ENCODE measurements around the gene CD53.

Gene CD53

GRCh38 chr1:110915804-110916203, 42.9 kb downstream of the CD53 start:
- no peak for DNase-seq (ENCODE audit: low read depth)
- H3K4me3 ChIP-seq (ENCODE audit: control insufficient read depth, low read depth, low read length): no peak overlapping the region
- TF ChIP-seq, protein P1, sequence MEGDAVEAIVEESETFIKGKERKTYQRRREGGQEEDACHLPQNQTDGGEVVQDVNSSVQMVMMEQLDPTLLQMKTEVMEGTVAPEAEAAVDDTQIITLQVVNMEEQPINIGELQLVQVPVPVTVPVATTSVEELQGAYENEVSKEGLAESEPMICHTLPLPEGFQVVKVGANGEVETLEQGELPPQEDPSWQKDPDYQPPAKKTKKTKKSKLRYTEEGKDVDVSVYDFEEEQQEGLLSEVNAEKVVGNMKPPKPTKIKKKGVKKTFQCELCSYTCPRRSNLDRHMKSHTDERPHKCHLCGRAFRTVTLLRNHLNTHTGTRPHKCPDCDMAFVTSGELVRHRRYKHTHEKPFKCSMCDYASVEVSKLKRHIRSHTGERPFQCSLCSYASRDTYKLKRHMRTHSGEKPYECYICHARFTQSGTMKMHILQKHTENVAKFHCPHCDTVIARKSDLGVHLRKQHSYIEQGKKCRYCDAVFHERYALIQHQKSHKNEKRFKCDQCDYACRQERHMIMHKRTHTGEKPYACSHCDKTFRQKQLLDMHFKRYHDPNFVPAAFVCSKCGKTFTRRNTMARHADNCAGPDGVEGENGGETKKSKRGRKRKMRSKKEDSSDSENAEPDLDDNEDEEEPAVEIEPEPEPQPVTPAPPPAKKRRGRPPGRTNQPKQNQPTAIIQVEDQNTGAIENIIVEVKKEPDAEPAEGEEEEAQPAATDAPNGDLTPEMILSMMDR (conservative IDR thresholded peaks at IDR 0.05; ENCODE audit: control insufficient read depth, insufficient read depth, low read depth, low read length): no peak

DNA sequence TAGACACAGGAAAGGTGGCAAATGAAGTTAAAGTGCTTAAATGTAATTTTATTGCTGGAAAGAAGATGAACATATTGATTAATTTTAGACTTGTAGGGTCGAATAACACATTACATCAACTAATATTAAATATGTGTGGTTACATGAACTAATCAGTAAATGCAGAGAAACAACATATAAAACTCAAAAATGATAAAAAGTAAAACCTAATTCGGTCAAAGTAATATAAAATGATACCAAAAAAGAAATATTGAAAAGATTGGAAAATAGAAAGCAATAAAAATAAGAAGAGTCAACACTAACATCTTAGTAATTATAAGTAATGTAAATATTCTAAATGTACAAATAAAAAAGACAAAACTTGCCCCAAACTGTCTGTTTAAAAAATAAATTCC, 43.3 kb downstream of the CD53 start:
- no peak overlapping the region for H3K4me3 ChIP-seq (ENCODE audit: control insufficient read depth, low read depth, low read length)
- TF ChIP-seq, protein P1 (conservative IDR thresholded peaks at IDR 0.05; ENCODE audit: control insufficient read depth, insufficient read depth, low read depth, low read length): no peak
- DNase-seq (ENCODE audit: low read depth): no peak

GRCh38 chr1:110916669-110917306, 43.8 kb downstream of the CD53 start:
- TF ChIP-seq, protein P1 (conservative IDR thresholded peaks at IDR 0.05; ENCODE audit: control insufficient read depth, insufficient read depth, low read depth, low read length): no peak
- H3K4me3 ChIP-seq (ENCODE audit: control insufficient read depth, low read depth, low read length): no peak overlapping the region
- peak; percentile 22 for DNase-seq (ENCODE audit: low read depth)

GRCh38 chr1:110918016-110918415, 45.1 kb downstream of the CD53 start:
- H3K4me3 ChIP-seq (ENCODE audit: control insufficient read depth, low read depth, low read length): no peak overlapping the region
- TF ChIP-seq, protein P1 (conservative IDR thresholded peaks at IDR 0.05; ENCODE audit: control insufficient read depth, insufficient read depth, low read depth, low read length): no peak
- no peak for DNase-seq (ENCODE audit: low read depth)

DNA sequence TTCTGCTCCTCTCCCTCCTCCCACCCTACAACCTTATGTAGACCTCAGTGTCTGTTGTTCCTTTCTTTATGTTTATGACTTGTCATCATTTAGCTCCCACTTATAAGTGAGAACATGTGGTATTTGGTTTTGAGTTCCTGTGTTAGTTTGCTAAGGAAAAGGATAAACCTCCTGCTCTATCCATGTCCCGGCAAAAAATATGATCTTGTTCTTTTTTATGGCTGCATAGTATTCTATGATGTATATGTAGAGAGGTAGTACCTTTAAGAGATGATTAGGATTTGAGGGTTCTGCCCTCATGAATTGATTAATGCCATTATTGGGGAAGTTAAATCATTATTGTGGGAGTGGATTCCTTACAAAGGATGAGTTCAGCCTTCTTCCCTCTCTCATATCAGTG, 49.0 kb downstream of the CD53 start:
- TF ChIP-seq, protein P1 (conservative IDR thresholded peaks at IDR 0.05; ENCODE audit: control insufficient read depth, insufficient read depth, low read depth, low read length): no peak
- DNase-seq (ENCODE audit: low read depth): no peak
- H3K4me3 ChIP-seq (ENCODE audit: control insufficient read depth, low read depth, low read length): no peak overlapping the region

GRCh38 chr1:110927484-110928075, 54.6 kb downstream of the CD53 start:
- TF ChIP-seq, protein P1 (conservative IDR thresholded peaks at IDR 0.05; ENCODE audit: control insufficient read depth, insufficient read depth, low read depth, low read length): no peak
- no peak overlapping the region for H3K4me3 ChIP-seq (ENCODE audit: control insufficient read depth, low read depth, low read length)
- DNase-seq (ENCODE audit: low read depth): peak; percentile 14
